Keratinocyte (primary cell): ENCODE results near the gene COX6B2. TPM values are rescaled to one million over a fixed set of nuclear protein-coding genes. Genes with fewer than 3 reads are reported as not detected.

ENCODE experiments used
- DNase-seq: peaks from one replicate; pipeline ENCODE4 v3.0.0-alpha.2; 2011; ENCODE audit warnings: low read depth, missing footprints, low spot score
- FAIRE-seq: peaks from 2 replicates; lab custom pipeline; 2011; peaks lifted over from hg19 to GRCh38; lab: Jason Lieb, UNC
- H2AFZ ChIP-seq: 2 replicates; pipeline ENCODE4 v1.6.0; 2012; ENCODE audit warnings: low read length, control low read depth, inconsistent platforms; ENCODE audit not compliant: control insufficient read depth
- H3K27ac ChIP-seq: 2 replicates; pipeline ENCODE4 v1.5.1; 2011; ENCODE audit warnings: low read length; ENCODE audit not compliant: control insufficient read depth, insufficient read depth
- H3K27me3 ChIP-seq: 3 replicates; pipeline ENCODE4 v1.6.0; 2011; ENCODE audit warnings: low read length; ENCODE audit not compliant: control insufficient read depth, insufficient read depth; ENCODE audit errors: extremely low read depth
- H3K36me3 ChIP-seq, 2 experiments: 2 replicates in 1 of 2; 3 replicates in 1 of 2; pipeline ENCODE4 v1.5.1; 2011; ENCODE audit warnings: low read length in 2 of 2, mild to moderate bottlenecking in 1 of 2; ENCODE audit not compliant: control insufficient read depth in 2 of 2, insufficient read depth in 2 of 2; ENCODE audit errors: extremely low read depth in 1 of 2
- H3K4me1 ChIP-seq: 3 replicates; pipeline ENCODE4 v1.5.1; 2011; ENCODE audit warnings: low read length; ENCODE audit not compliant: control insufficient read depth, insufficient read depth; ENCODE audit errors: extremely low read depth
- H3K4me2 ChIP-seq: 3 replicates; pipeline ENCODE4 v1.6.0; 2011; ENCODE audit warnings: low read depth, low read length; ENCODE audit not compliant: control insufficient read depth, insufficient read depth; ENCODE audit errors: extremely low read depth
- H3K4me3 ChIP-seq, 3 experiments: fragments of 200-600 bp in 1 of 3; sonication (generic) in 1 of 3; 2 replicates in 2 of 3; 3 replicates in 1 of 3; pipeline ENCODE4 v1.5.1; 2011 to 2016; ENCODE audit warnings: low read length in 3 of 3, mild to moderate bottlenecking in 3 of 3, control low read depth in 2 of 3, inconsistent platforms in 1 of 3, low read depth in 1 of 3, mixed read lengths in 1 of 3, mixed run types in 1 of 3, moderate library complexity in 1 of 3; ENCODE audit not compliant: control insufficient read depth in 2 of 3, insufficient read depth in 2 of 3; ENCODE audit errors: extremely low read depth in 1 of 3
- H3K79me2 ChIP-seq: 2 replicates; pipeline ENCODE4 v1.6.0; 2012; ENCODE audit warnings: low read length; ENCODE audit not compliant: control insufficient read depth, insufficient read depth
- H3K9ac ChIP-seq: 3 replicates; pipeline ENCODE4 v1.6.0; 2011; ENCODE audit warnings: low read length; ENCODE audit not compliant: control insufficient read depth, insufficient read depth; ENCODE audit errors: extremely low read depth
- H3K9me1 ChIP-seq: 3 replicates; pipeline ENCODE4 v1.6.0; 2011; ENCODE audit warnings: low read length; ENCODE audit not compliant: control insufficient read depth, insufficient read depth; ENCODE audit errors: extremely low read depth
- H3K9me3 ChIP-seq: 2 replicates; pipeline ENCODE4 v1.5.1; 2012; ENCODE audit warnings: low read depth, low read length; ENCODE audit not compliant: control insufficient read depth
- H4K20me1 ChIP-seq: 3 replicates; pipeline ENCODE4 v1.6.0; 2011; ENCODE audit warnings: low read length; ENCODE audit not compliant: control insufficient read depth, insufficient read depth; ENCODE audit errors: extremely low read depth
- EZH2 ChIP-seq: IDR thresholded peaks from one replicate; pipeline ENCODE4 v1.6.1; 2012; ENCODE audit warnings: inconsistent platforms, mild to moderate bottlenecking, low read length, moderate library complexity
- dilution Hi-C: fragments of 300-500 bp; cut with MboI; formaldehyde crosslinking; loops from one replicate; pipeline ENCODE4 v1.7.0; 2020; ENCODE audit warnings: low sequenced_read_pairs; ENCODE audit not compliant: extremely low pct_ligation_motif_present
- polyA plus RNA-seq, 5 experiments: library from polyadenylated mRNA; depleted of rRNA in 3 of 5; stranded (reverse) in 3 of 5; stranded (forward) in 1 of 5; unstranded in 1 of 5; fragments of >200 nt; gene quantifications; 1 replicate in 1 of 5; 2 replicates in 3 of 5; 3 replicates in 1 of 5; pipeline versions ENCODE4 v1.2.1 to v1.2.3, GENCODE V29; 2011 to 2012; ENCODE audit warnings: missing spikeins in 2 of 5, low read depth in 1 of 5, low replicate concordance in 1 of 5
- TF ChIP-seq, protein P1 (sequence below), 3 experiments: IDR thresholded peaks in 1 of 3; conservative IDR thresholded peaks in 1 of 3; optimal IDR thresholded peaks in 1 of 3; 2 replicates in 2 of 3; 3 replicates in 1 of 3; pipeline versions ENCODE3 to v1.5.1; 2011; ENCODE audit warnings: low read length in 3 of 3, mild to moderate bottlenecking in 3 of 3, moderate library complexity in 2 of 3, control low read depth in 1 of 3, inconsistent platforms in 1 of 3; ENCODE audit not compliant: insufficient read depth in 2 of 3; ENCODE audit errors: extremely low read depth in 1 of 3

Gene COX6B2
- polyA plus RNA-seq, 1 donor (not counting 4 experiments of a cell fraction or from before 2014, with no cell fraction given), result 1.4 TPM

DNA sequence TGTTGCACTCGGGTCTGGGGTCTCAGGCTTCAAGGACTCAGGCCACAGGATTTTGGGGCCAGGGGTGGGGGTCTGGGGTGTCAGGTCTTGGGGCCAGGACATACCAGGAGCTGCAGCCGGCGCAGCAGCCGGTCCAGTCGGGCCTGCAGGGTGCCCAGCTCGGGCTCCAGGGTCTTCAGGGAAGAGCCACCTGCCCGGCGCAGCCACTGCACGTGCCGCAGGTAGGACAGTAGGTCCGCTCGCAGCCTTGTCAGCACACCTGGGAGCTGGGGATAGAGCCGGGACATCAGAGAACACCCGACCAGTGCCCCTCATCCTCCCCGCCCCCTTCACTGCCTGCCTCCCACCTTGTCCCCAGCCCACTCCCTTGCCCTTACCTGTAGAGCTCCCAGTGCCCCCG, 13.6 kb upstream of the COX6B2 start:
- H3K4me1 ChIP-seq, result peaks cover 15% of the 10 kb centered on the region
- H4K20me1 ChIP-seq, result no peaks in the 10 kb centered on the region
- H3K4me2 ChIP-seq, result no peak overlapping the region
- H3K79me2 ChIP-seq, result no peaks in the 10 kb centered on the region
- H3K27me3 ChIP-seq, result peaks cover 7% of the 10 kb centered on the region
- dilution Hi-C loops, result no loop called here
- H3K9me3 ChIP-seq, result no peaks in the 10 kb centered on the region
- DNase-seq, result no peak
- no peak overlapping the region for H3K27ac ChIP-seq
- FAIRE-seq, result no peak
- no peaks in the 10 kb centered on the region for H3K9me1 ChIP-seq
- H3K36me3 ChIP-seq, result no peaks in the 10 kb centered on the region
- H2AFZ ChIP-seq, result no peak overlapping the region
- TF ChIP-seq, protein P1, sequence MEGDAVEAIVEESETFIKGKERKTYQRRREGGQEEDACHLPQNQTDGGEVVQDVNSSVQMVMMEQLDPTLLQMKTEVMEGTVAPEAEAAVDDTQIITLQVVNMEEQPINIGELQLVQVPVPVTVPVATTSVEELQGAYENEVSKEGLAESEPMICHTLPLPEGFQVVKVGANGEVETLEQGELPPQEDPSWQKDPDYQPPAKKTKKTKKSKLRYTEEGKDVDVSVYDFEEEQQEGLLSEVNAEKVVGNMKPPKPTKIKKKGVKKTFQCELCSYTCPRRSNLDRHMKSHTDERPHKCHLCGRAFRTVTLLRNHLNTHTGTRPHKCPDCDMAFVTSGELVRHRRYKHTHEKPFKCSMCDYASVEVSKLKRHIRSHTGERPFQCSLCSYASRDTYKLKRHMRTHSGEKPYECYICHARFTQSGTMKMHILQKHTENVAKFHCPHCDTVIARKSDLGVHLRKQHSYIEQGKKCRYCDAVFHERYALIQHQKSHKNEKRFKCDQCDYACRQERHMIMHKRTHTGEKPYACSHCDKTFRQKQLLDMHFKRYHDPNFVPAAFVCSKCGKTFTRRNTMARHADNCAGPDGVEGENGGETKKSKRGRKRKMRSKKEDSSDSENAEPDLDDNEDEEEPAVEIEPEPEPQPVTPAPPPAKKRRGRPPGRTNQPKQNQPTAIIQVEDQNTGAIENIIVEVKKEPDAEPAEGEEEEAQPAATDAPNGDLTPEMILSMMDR (optimal IDR thresholded peaks at IDR 0.05 in 1 of 3, IDR thresholded peaks at IDR 0.05 in 1 of 3, conservative IDR thresholded peaks at IDR 0.05 in 1 of 3; ENCODE audit: extremely low read depth in 1 of 3, insufficient read depth in 2 of 3, low read length in 3 of 3), result no peak
- no peak for TF ChIP-seq EZH2
- H3K9ac ChIP-seq, result no peak overlapping the region
- no peak overlapping the region for H3K4me3 ChIP-seq

DNA sequence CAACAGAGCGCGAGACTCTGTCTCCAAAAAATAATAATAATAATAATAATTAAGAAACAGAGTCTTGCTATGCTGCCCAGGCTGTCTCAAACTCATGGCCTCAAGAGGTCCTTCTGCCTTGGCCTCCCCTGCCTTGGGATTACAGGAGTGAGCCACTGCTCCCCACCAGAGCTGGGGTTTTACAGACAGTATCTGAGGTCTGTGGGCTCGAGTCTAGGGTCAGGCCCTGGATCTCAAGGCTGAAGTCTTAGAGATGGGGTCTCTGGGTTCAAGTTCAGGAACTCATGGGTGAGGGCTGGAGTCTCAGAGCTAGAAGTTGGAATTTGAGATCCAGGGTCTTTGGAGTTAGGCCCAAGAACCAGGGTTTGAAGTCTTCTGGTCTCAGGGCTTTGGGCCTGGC, 12.3 kb upstream of the COX6B2 start:
- TF ChIP-seq, protein P1 (optimal IDR thresholded peaks at IDR 0.05 in 1 of 3, IDR thresholded peaks at IDR 0.05 in 1 of 3, conservative IDR thresholded peaks at IDR 0.05 in 1 of 3; ENCODE audit: extremely low read depth in 1 of 3, insufficient read depth in 2 of 3, low read length in 3 of 3), result no peak
- TF ChIP-seq EZH2, result no peak
- H3K27me3 ChIP-seq, result peaks cover 7% of the 10 kb centered on the region

More for the DNA sequence above, 12.3 kb upstream of the COX6B2 start:
- dilution Hi-C loops, result no loop called here
- Histone ChIP-seq H3K9me1 (no peaks in the 10 kb centered on the region), H3K9ac (no peak overlapping the region), H3K27ac (no peak overlapping the region), H3K4me2 (no peak overlapping the region), H3K9me3 (no peaks in the 10 kb centered on the region), H3K4me1 (peaks cover 15% of the 10 kb centered on the region), H2AFZ (no peak overlapping the region), H3K4me3 (no peak overlapping the region), H3K36me3 (no peaks in the 10 kb centered on the region), H4K20me1 (no peaks in the 10 kb centered on the region), H3K79me2 (no peaks in the 10 kb centered on the region)
- FAIRE-seq (no peak), DNase-seq (no peak)
